ENCODE data around the gene MED6.
A peak's percentile ranks its signal among the peaks of the same experiment; 100 is the strongest.

The MED6 gene

DNA sequence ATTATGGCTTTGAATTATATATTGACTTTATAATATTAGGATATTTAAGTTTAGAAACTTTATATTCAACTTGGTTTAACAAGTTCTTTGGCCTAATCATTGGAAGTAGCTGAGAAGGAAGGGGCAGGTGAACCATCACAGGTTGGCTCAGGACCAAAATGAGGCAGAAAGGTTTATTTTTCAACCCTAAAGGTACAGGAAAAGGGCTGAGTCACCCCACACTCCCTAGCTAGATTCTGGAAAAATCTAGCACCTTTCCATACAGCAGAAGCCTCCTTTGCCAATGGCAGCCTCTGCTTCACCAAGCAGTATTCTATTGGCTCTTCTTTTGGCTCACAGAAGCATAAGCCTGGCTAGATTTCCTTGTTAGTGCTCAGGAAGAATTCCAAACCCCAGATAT lies 19.3 kb upstream of the MED6 start:
- Mint-ChIP-seq H3K9me3 (no peaks in the 10 kb centered on the region), H3K4me1 (peaks cover 6% of the 10 kb centered on the region), H3K27me3 (no peaks in the 10 kb centered on the region), H3K4me3 (no peak overlapping the region), H3K27ac (no peak overlapping the region), H3K36me3 (peaks cover 3% of the 10 kb centered on the region)

GRCh38 chr14:70618314-70618713 lies 17.9 kb upstream of the MED6 start:
- no peaks in the 10 kb centered on the region for H3K9me3 Mint-ChIP-seq
- H3K27ac Mint-ChIP-seq: no peak overlapping the region
- H3K36me3 Mint-ChIP-seq: peaks cover 3% of the 10 kb centered on the region
- H3K4me3 Mint-ChIP-seq: no peak overlapping the region
- H3K27me3 Mint-ChIP-seq: no peaks in the 10 kb centered on the region
- H3K4me1 Mint-ChIP-seq: peaks cover 6% of the 10 kb centered on the region

DNA sequence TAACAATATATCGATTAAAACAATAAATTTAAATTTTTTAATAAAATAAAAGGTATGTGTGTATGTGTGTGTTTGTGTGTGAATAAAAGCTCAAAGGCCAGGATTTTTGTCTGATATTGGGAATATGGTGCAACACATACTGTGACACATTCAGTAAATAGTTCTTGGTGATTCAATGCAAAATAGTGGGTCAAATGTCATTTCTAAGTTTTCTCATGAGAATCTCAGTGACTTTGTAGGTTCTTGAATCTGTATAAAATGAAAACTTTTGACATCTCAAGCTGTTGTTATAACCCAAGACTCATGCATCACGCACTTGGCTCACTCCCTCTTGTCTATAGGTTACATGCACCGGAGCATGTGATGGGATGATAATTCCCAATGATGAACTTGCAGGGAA lies 16.2 kb upstream of the MED6 start:
- no peaks in the 10 kb centered on the region for H3K27me3 Mint-ChIP-seq

DNA sequence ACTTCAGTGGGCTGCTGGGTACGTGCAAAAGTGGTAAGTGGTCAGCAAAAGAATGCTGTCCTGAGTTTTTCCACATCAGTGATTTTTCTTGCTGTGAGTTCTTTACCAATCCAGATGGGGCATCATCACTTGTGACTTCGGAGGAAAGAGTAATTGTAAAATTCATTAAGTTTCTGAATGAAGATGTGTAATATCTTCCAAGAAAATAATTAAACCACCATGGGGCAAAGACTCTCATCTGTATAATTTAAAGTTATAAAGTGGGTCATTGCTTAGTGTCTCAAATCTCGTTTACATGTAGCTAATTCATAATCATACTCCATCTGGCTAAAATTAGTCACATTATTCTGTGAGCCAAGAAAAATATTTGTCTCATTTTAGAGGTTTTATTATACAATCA lies 10.8 kb upstream of the MED6 start:
- no peaks in the 10 kb centered on the region for H3K9me3 Mint-ChIP-seq
- H3K27ac Mint-ChIP-seq: no peak overlapping the region
- H3K27me3 Mint-ChIP-seq: no peaks in the 10 kb centered on the region
- no peak overlapping the region for H3K4me3 Mint-ChIP-seq
- H3K4me1 Mint-ChIP-seq: no peaks in the 10 kb centered on the region
- no peaks in the 10 kb centered on the region for H3K36me3 Mint-ChIP-seq

More for the DNA sequence above, 16.2 kb upstream of the MED6 start:
- Mint-ChIP-seq H3K4me3 (no peak overlapping the region), H3K36me3 (no peaks in the 10 kb centered on the region), H3K9me3 (no peaks in the 10 kb centered on the region), H3K4me1 (no peaks in the 10 kb centered on the region), H3K27ac (no peak overlapping the region)

DNA sequence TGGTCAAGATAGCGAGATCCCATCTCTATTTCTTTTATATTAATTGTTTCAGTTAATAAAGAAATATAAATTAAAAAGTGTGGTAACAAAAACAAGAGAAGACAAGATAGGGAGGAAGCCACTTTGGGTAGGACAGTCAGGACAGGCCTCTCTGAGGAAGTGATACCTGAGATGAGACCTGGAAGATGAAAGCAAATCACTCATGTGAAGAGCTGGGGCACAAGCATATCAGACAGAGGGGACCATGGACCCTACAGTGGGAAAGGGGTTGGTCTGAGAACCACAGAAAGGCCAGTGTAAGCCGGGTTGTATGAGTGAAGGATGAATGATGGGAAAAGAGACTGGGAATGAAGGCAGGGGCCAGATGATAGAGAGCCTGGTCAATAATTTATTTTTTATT lies 1.8 kb upstream of the MED6 start:
- Mint-ChIP-seq H3K9me3 (no peaks in the 10 kb centered on the region), H3K27me3 (peaks cover 2% of the 10 kb centered on the region), H3K27ac (no peak overlapping the region), H3K36me3 (peaks cover 2% of the 10 kb centered on the region), H3K4me1 (peaks cover 33% of the 10 kb centered on the region), H3K4me3 (no peak overlapping the region)

DNA sequence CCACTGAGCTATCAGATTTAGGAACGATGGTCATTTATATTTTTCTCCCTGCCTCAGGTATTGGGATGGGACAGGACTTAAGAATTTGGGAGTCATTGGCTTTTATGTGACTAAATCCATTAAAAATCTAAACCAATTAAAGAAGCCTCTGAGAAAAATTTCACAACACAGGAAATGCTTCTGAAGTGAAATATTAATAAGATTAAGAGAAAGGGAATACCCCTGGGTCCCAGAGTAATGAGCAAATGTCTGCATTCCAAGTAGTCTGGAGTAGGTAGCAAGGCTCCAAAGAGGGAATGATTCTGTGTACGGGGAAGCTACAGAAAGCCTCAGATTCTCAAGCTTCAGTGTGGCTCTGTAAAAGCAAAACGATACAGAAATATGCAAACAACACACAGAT lies 707 bp upstream of the MED6 start:
- H3K9me3 Mint-ChIP-seq: no peaks in the 10 kb centered on the region
- H3K4me3 Mint-ChIP-seq: peak overlapping the region; percentile 100

GRCh38 chr14:70599345-70599744 lies 1.1 kb downstream of the MED6 start:
- Mint-ChIP-seq H3K27me3 (peaks cover 2% of the 10 kb centered on the region), H3K36me3 (peaks cover 5% of the 10 kb centered on the region), H3K27ac (no peak overlapping the region)

More for the DNA sequence above, 707 bp upstream of the MED6 start:
- peaks cover 2% of the 10 kb centered on the region for H3K36me3 Mint-ChIP-seq
- H3K27me3 Mint-ChIP-seq: peaks cover 2% of the 10 kb centered on the region
- H3K4me1 Mint-ChIP-seq: peaks cover 34% of the 10 kb centered on the region
- H3K27ac Mint-ChIP-seq: peak overlapping the region; percentile 94

GRCh38 chr14:70597731-70598130 lies 2.7 kb downstream of the MED6 start:
- Mint-ChIP-seq H3K4me3 (peak overlapping the region; percentile 11), H3K9me3 (no peaks in the 10 kb centered on the region), H3K4me1 (peaks cover 34% of the 10 kb centered on the region), H3K27ac (no peak overlapping the region), H3K36me3 (peaks cover 9% of the 10 kb centered on the region), H3K27me3 (peaks cover 2% of the 10 kb centered on the region)

More at GRCh38 chr14:70599345-70599744, 1.1 kb downstream of the MED6 start:
- H3K4me3 Mint-ChIP-seq: peak overlapping the region; percentile 100
- no peaks in the 10 kb centered on the region for H3K9me3 Mint-ChIP-seq
- H3K4me1 Mint-ChIP-seq: peaks cover 34% of the 10 kb centered on the region

DNA sequence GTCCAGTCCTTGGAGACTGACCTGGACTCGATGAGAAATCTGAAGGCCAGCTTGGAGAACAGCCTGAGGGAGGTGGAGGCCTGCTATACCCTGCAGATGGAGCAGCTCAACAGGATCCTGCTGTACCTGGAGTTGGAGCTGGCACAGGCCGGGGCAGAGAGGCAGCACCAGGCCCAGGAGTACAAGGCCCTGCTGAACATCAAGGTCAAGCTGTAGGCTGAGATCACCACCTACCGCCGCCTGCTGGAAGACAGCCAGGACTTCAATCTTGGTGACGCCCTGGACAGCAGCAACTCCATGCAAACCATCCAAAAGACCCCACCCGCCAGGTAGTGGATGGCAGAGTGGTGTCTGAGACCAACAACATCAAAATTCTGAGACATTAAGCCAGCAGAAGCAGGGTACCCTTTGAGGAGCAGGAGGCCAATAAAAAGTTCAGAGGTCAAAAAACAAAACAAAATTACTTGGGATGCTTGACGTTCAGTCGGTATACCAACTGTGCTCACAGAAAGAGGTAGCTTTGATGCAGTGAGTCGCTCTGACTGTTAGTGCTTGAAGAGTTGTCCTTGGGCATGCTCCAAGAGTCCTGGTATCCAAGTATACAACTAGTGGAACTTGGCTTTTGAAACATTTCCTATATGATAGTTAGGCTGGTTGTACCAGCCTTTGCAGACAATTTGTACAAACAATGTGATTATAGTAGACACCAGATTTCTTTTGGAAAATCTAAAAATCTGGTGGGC lies 4.8 kb downstream of the MED6 start:
- Mint-ChIP-seq H3K27ac (peak overlapping the region; percentile 51), H3K9me3 (no peaks in the 10 kb centered on the region), H3K4me3 (no peak overlapping the region), H3K27me3 (no peaks in the 10 kb centered on the region), H3K4me1 (peaks cover 28% of the 10 kb centered on the region), H3K36me3 (peaks cover 14% of the 10 kb centered on the region)

DNA sequence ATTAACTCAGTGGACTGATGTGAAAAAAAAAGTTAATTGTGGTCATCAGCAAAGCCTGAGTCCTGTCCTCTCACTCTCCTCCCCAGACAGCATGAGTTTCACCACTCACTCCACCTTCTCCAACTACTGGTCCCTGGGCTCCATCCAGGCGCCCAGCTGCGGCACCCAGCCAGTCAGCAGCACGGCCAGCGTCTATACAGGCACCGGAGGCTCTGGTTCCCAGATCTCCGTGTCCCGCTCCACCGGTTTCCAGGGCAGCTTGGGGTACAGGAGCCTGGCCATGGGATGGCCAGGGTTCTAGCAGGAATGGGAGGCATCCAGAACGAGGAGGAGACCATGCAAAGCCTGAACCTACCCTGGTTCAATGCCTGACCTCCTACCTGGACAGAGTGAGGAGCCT lies 6.0 kb downstream of the MED6 start:
- no peak overlapping the region for H3K4me3 Mint-ChIP-seq
- H3K9me3 Mint-ChIP-seq: no peaks in the 10 kb centered on the region
- peaks cover 11% of the 10 kb centered on the region for H3K36me3 Mint-ChIP-seq
- H3K27ac Mint-ChIP-seq: no peak overlapping the region
- H3K27me3 Mint-ChIP-seq: no peaks in the 10 kb centered on the region
- peaks cover 18% of the 10 kb centered on the region for H3K4me1 Mint-ChIP-seq

GRCh38 chr14:70585231-70585630 lies 15.2 kb downstream of the MED6 start:
- peaks cover 7% of the 10 kb centered on the region for H3K4me1 Mint-ChIP-seq
- H3K27ac Mint-ChIP-seq: no peak overlapping the region
- no peaks in the 10 kb centered on the region for H3K27me3 Mint-ChIP-seq
- no peaks in the 10 kb centered on the region for H3K9me3 Mint-ChIP-seq
- H3K36me3 Mint-ChIP-seq: peaks cover 19% of the 10 kb centered on the region
- H3K4me3 Mint-ChIP-seq: no peak overlapping the region

- Mint-ChIP-seq H3K27me3 (no peaks in the 10 kb centered on the region), H3K9me3 (no peaks in the 10 kb centered on the region), H3K4me1 (peaks cover 13% of the 10 kb centered on the region), H3K27ac (no peak overlapping the region), H3K4me3 (no peak overlapping the region), H3K36me3 (peaks cover 38% of the 10 kb centered on the region)
Measured at GRCh38 chr14:70576891-70577290, 23.6 kb downstream of the MED6 start.

GRCh38 chr14:70573050-70573449 lies 27.4 kb downstream of the MED6 start:
- H3K4me3 Mint-ChIP-seq: no peak overlapping the region
- no peaks in the 10 kb centered on the region for H3K9me3 Mint-ChIP-seq
- H3K36me3 Mint-ChIP-seq: peaks cover 51% of the 10 kb centered on the region
- H3K4me1 Mint-ChIP-seq: peaks cover 38% of the 10 kb centered on the region
- no peak overlapping the region for H3K27ac Mint-ChIP-seq
- no peaks in the 10 kb centered on the region for H3K27me3 Mint-ChIP-seq

DNA sequence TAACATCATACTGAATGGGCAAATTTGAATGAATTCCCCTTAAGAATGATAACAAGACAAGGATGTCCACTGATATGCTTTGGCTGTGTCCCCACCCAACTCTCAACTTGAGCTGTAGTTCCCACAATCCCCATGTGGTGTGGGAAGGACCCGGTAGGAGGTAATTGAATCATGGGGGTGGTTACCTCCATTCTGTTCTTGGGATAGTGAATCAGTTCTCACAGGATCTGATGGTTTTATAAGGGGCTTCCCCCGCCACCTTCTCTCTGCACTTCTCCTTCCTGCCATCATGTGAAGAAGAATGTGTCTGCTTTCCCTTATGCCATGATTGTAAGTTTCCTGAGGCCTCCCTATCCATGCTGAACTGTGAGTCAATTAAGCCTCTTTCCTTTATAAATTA lies 29.3 kb downstream of the MED6 start:
- no peak overlapping the region for H3K4me3 Mint-ChIP-seq
- H3K4me1 Mint-ChIP-seq: peaks cover 39% of the 10 kb centered on the region
- peaks cover 60% of the 10 kb centered on the region for H3K36me3 Mint-ChIP-seq
- no peaks in the 10 kb centered on the region for H3K27me3 Mint-ChIP-seq
- H3K9me3 Mint-ChIP-seq: peaks cover 4% of the 10 kb centered on the region
- no peak overlapping the region for H3K27ac Mint-ChIP-seq

DNA sequence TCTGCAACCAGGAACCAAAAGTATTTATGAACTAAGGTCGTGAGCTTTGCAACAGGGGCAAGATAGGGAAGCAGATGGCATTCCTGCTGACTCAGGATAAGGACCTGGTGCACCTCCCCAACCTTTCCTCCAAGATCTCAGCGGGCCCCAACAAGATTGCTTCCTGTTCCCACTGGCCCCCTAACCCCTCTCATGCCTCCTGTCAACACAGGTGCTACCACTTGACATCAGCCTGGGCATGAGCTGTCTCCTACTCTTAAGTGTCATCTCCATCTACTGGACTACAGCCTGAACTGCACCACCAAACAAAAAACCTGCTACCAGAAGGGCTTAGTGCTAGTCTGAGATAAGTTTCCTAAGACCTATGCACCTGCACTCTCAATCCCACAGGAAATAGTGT lies 32.7 kb downstream of the MED6 start:
- peaks cover 70% of the 10 kb centered on the region for H3K36me3 Mint-ChIP-seq
- no peak overlapping the region for H3K4me3 Mint-ChIP-seq
- H3K9me3 Mint-ChIP-seq: peaks cover 16% of the 10 kb centered on the region
- no peak overlapping the region for H3K27ac Mint-ChIP-seq
- peaks cover 35% of the 10 kb centered on the region for H3K4me1 Mint-ChIP-seq
- H3K27me3 Mint-ChIP-seq: no peaks in the 10 kb centered on the region

DNA sequence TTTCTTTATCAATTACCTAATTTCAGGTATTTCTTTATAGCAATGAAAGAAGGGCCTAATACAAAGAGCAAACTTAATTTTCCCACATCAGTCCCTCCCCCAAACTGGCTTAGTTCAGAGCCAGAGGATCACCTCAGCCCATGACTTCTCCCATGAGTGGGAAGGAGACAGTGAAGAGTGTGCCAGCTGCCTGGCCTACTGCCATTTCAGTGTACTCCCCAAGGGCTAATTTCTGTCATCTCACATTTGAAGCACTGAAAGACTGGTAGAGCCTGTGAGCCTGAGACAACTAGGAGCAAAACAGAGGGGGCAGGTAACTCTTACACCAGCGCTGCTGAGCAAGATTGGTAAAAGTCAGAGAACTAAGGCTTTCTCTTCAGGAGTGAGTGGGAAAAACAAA lies 36.6 kb downstream of the MED6 start:
- peaks cover 66% of the 10 kb centered on the region for H3K36me3 Mint-ChIP-seq
- H3K27ac Mint-ChIP-seq: no peak overlapping the region
- peaks cover 3% of the 10 kb centered on the region for H3K4me1 Mint-ChIP-seq
- no peak overlapping the region for H3K4me3 Mint-ChIP-seq
- no peaks in the 10 kb centered on the region for H3K27me3 Mint-ChIP-seq
- H3K9me3 Mint-ChIP-seq: peaks cover 33% of the 10 kb centered on the region

DNA sequence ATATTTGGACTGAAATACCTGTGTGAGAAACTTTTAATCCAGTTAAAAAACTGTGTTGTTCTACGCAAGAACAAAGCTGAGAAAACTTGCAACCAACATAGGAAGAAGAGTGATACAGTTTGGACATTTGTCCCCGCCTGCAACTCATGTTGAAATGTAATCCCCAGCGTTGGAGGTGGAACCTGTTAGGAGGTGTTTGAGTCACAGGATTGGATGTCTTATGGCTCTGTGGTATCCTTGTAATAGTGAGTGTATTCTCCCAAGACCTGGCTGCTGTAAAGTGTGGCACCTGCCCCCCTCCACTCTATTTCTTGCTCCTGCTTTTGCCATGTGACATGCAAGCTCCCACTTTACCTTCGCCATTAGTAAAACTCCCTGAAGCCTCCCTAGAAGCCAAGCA lies 37.0 kb downstream of the MED6 start:
- Mint-ChIP-seq H3K27me3 (no peaks in the 10 kb centered on the region), H3K4me1 (peaks cover 3% of the 10 kb centered on the region), H3K27ac (no peak overlapping the region), H3K36me3 (peaks cover 62% of the 10 kb centered on the region), H3K4me3 (no peak overlapping the region), H3K9me3 (peaks cover 33% of the 10 kb centered on the region)

All from activated naive CD4-positive, alpha-beta T cell treated with anti-CD3 and anti-CD28 coated beads, Interleukin-2, amount 50 U/mL, for 24 hours (primary cell).